Measurements from ENCODE around the gene ARHGAP18. TPM values are rescaled to one million over a fixed set of nuclear protein-coding genes. Genes with fewer than 3 reads are reported as not detected.

The ARHGAP18 gene
- total and polyA plus RNA-seq, 4 donors = 1.6 to 8.0 (median 3.0) TPM

DNA sequence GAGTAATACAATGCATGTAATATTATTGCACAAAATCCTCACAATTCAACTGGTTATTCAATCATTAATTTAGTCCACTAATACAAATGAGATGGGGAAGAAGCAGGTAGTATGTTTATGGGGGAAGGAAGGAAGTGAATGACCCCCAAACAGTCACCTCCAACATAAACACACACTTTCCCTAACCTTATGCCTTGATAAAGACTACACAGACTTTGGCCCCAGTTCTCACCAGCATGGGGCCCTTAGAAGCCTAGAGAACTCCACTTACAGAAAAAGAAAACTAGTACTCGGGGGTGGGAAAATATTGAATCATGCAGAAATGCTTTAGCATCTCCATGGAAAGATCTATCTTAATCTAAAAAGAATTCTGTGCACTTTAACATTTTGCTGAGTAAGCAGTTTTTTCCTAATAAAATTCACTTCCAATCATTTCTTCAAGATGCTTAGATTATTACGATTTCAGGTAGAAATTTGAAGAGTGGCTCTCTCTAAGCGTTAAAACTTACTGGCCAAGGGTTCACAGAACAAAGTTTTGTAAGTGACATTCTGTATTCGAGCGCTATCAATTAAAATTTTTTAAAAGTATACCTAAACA lies 18.8 kb downstream of the ARHGAP18 start:
- Histone ChIP-seq H3K9ac (ENCODE audit: low read depth in 1 of 2, low read length in 2 of 2) (no peak overlapping the region), H3K9me3 (ENCODE audit: control insufficient read depth in 4 of 4, low read length in 3 of 4) (no peaks in the 10 kb centered on the region), H3K4me1 (ENCODE audit: control insufficient read depth in 4 of 4, insufficient read depth in 4 of 4, low read length in 3 of 4) (peaks cover 0 to 4% (median 1%) of the 10 kb centered on the region in 4 donors), H3K27ac (ENCODE audit: low read depth in 1 of 2, low read length in 2 of 2) (no peak overlapping the region), H3K36me3 (ENCODE audit: control insufficient read depth in 4 of 4, insufficient read depth in 3 of 4, low read depth in 1 of 4, low read length in 3 of 4) (no peaks in the 10 kb centered on the region), H3K27me3 (ENCODE audit: control insufficient read depth in 4 of 4, insufficient read depth in 4 of 4, low read length in 3 of 4) (no peaks in the 10 kb centered on the region), H3K4me3 (ENCODE audit: low read depth in 1 of 3, low read length in 3 of 3) (no peak overlapping the region)
- no peak for TF ChIP-seq JUND (IDR thresholded peaks at IDR 0.05)
- no peak for TF ChIP-seq NR2F2 (IDR thresholded peaks at IDR 0.05)
- TF ChIP-seq EGR1 (IDR thresholded peaks at IDR 0.05; ENCODE audit: low read depth in 2 of 2) = no peak
- WGBS = 97% methylated on average over 5 of the region's 5 CpGs
- no peak for DNase-seq (ENCODE audit: low spot score)

DNA sequence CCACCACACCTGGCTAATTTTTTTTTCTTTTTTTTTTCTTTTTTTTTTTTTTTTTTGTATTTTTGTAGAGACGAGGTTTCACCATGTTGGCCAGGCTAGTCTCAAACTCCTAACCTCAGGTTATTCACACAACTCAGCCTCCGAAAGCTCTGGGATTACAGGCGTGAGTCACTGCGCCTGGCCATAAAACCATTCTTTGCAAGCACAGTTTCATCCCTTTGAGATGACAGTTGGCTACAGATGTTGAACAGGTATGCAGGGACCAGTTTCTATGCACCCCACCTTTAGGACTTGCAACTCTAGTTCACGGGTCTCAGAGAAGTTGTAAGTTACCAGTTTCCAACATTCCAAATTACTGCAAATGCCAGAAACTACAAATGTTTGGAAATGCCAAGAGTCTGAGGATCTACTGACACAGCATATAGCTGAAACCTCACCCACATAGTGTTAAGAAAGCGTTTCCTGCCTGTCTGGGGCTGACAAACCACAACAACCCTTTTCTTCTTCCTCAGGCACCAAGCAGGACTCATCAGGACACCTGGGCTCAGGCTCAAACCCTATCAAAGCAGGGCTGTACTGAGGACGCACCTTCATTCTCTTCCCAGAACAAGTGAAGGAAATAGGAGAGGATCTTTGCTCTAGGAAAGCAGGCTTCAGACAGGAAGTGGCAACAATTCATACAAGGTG lies 22.9 kb downstream of the ARHGAP18 start:
- no peak for DNase-seq (ENCODE audit: low spot score)
- Histone ChIP-seq H3K27me3 (ENCODE audit: control insufficient read depth in 4 of 4, insufficient read depth in 4 of 4, low read length in 3 of 4) (no peaks in the 10 kb centered on the region), H3K4me1 (ENCODE audit: control insufficient read depth in 4 of 4, insufficient read depth in 4 of 4, low read length in 3 of 4) (peaks cover 0 to 3% (median 0%) of the 10 kb centered on the region in 4 donors), H3K36me3 (ENCODE audit: control insufficient read depth in 4 of 4, insufficient read depth in 3 of 4, low read depth in 1 of 4, low read length in 3 of 4) (no peaks in the 10 kb centered on the region), H3K9me3 (ENCODE audit: control insufficient read depth in 4 of 4, low read length in 3 of 4) (no peaks in the 10 kb centered on the region), H3K9ac (ENCODE audit: low read depth in 1 of 2, low read length in 2 of 2) (no peak overlapping the region), H3K4me3 (ENCODE audit: low read depth in 1 of 3, low read length in 3 of 3) (no peak overlapping the region), H3K27ac (ENCODE audit: low read depth in 1 of 2, low read length in 2 of 2) (no peak overlapping the region)
- TF ChIP-seq, protein P1, sequence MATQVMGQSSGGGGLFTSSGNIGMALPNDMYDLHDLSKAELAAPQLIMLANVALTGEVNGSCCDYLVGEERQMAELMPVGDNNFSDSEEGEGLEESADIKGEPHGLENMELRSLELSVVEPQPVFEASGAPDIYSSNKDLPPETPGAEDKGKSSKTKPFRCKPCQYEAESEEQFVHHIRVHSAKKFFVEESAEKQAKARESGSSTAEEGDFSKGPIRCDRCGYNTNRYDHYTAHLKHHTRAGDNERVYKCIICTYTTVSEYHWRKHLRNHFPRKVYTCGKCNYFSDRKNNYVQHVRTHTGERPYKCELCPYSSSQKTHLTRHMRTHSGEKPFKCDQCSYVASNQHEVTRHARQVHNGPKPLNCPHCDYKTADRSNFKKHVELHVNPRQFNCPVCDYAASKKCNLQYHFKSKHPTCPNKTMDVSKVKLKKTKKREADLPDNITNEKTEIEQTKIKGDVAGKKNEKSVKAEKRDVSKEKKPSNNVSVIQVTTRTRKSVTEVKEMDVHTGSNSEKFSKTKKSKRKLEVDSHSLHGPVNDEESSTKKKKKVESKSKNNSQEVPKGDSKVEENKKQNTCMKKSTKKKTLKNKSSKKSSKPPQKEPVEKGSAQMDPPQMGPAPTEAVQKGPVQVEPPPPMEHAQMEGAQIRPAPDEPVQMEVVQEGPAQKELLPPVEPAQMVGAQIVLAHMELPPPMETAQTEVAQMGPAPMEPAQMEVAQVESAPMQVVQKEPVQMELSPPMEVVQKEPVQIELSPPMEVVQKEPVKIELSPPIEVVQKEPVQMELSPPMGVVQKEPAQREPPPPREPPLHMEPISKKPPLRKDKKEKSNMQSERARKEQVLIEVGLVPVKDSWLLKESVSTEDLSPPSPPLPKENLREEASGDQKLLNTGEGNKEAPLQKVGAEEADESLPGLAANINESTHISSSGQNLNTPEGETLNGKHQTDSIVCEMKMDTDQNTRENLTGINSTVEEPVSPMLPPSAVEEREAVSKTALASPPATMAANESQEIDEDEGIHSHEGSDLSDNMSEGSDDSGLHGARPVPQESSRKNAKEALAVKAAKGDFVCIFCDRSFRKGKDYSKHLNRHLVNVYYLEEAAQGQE (IDR thresholded peaks at IDR 0.05) = no peak
- TF ChIP-seq FOXA2 (IDR thresholded peaks at IDR 0.05) (no peak), FOXA1 (IDR thresholded peaks at IDR 0.05) (no peak), HNF4A (conservative IDR thresholded peaks at IDR 0.05) (no peak), SP1 (IDR thresholded peaks at IDR 0.05) (no peak), GABPA (IDR thresholded peaks at IDR 0.05 in 1 of 2, conservative IDR thresholded peaks at IDR 0.05 in 1 of 2) (no peak), RAD21 (IDR thresholded peaks at IDR 0.05) (no peak), EGR1 (IDR thresholded peaks at IDR 0.05; ENCODE audit: low read depth in 2 of 2) (no peak), NR2F2 (IDR thresholded peaks at IDR 0.05) (no peak), YY1 (IDR thresholded peaks at IDR 0.05) (no peak), HNF4G (IDR thresholded peaks at IDR 0.05) (no peak), RXRA (IDR thresholded peaks at IDR 0.05) (no peak)
- TF ChIP-seq, protein P2, sequence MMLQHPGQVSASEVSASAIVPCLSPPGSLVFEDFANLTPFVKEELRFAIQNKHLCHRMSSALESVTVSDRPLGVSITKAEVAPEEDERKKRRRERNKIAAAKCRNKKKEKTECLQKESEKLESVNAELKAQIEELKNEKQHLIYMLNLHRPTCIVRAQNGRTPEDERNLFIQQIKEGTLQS (IDR thresholded peaks at IDR 0.05) = no peak
- TF ChIP-seq, protein P3, sequence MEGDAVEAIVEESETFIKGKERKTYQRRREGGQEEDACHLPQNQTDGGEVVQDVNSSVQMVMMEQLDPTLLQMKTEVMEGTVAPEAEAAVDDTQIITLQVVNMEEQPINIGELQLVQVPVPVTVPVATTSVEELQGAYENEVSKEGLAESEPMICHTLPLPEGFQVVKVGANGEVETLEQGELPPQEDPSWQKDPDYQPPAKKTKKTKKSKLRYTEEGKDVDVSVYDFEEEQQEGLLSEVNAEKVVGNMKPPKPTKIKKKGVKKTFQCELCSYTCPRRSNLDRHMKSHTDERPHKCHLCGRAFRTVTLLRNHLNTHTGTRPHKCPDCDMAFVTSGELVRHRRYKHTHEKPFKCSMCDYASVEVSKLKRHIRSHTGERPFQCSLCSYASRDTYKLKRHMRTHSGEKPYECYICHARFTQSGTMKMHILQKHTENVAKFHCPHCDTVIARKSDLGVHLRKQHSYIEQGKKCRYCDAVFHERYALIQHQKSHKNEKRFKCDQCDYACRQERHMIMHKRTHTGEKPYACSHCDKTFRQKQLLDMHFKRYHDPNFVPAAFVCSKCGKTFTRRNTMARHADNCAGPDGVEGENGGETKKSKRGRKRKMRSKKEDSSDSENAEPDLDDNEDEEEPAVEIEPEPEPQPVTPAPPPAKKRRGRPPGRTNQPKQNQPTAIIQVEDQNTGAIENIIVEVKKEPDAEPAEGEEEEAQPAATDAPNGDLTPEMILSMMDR (IDR thresholded peaks at IDR 0.05; ENCODE audit: low read depth, low read length, missing input control) = no peak
- TF ChIP-seq, protein P4, sequence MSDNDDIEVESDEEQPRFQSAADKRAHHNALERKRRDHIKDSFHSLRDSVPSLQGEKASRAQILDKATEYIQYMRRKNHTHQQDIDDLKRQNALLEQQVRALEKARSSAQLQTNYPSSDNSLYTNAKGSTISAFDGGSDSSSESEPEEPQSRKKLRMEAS (IDR thresholded peaks at IDR 0.05) = no peak
- TF ChIP-seq, protein P5, sequence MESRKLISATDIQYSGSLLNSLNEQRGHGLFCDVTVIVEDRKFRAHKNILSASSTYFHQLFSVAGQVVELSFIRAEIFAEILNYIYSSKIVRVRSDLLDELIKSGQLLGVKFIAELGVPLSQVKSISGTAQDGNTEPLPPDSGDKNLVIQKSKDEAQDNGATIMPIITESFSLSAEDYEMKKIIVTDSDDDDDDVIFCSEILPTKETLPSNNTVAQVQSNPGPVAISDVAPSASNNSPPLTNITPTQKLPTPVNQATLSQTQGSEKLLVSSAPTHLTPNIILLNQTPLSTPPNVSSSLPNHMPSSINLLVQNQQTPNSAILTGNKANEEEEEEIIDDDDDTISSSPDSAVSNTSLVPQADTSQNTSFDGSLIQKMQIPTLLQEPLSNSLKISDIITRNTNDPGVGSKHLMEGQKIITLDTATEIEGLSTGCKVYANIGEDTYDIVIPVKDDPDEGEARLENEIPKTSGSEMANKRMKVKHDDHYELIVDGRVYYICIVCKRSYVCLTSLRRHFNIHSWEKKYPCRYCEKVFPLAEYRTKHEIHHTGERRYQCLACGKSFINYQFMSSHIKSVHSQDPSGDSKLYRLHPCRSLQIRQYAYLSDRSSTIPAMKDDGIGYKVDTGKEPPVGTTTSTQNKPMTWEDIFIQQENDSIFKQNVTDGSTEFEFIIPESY (IDR thresholded peaks at IDR 0.05) = no peak
- 80% methylated on average over 7 of the region's 7 CpGs for WGBS

All from liver (tissue), 9 donors.